B cell (primary cell): Measurements from ENCODE around the gene KRTAP2-4. TPM values are rescaled to one million over a fixed set of nuclear protein-coding genes. Genes with fewer than 3 reads are reported as not detected.
"Not testable (repeated sequence)": the region's sequence is repeated elsewhere in the genome, so short reads cannot be mapped to it uniquely, and the experiment has no call there.

ENCODE experiments used
- ATAC-seq: fragments of 200-7000 bp; cut with Tn5 transposase; one replicate; pipeline ENCODE4 v1.10.0; 2021; ENCODE audit warnings: low read depth, mild to moderate bottlenecking, moderate number of reproducible peaks, moderate library complexity
- CTCF ChIA-PET: fragments of 350-600 bp; sonication (Branson Sonifier 250); formaldehyde crosslinking; loops from one replicate; lab custom pipeline; 2021; ENCODE audit warnings: antibody characterized with exemption, inconsistent platforms; lab: Charles Lee
- POLR2A ChIA-PET: fragments of 350-600 bp; sonication (Branson Sonifier 250); formaldehyde crosslinking; loops from one replicate; lab custom pipeline; 2021; ENCODE audit warnings: antibody characterized with exemption; lab: Charles Lee
- DNase-seq: peaks from one replicate; pipeline ENCODE4 v3.0.0; 2013
- H2AFZ ChIP-seq: 2 replicates; pipeline ENCODE4 v1.6.1; 2012; ENCODE audit warnings: mild to moderate bottlenecking, low read depth, low read length; ENCODE audit not compliant: insufficient read depth, poor library complexity, severe bottlenecking
- H3K27ac ChIP-seq, 2 donors: 1 replicate in 1 of 2; 2 replicates in 1 of 2; pipeline ENCODE4 v1.5.1; 2012 to 2013; ENCODE audit warnings: low read length in 2 of 2, mild to moderate bottlenecking in 2 of 2, moderate library complexity in 1 of 2
- H3K27me3 ChIP-seq, 4 experiments: fragments of 200-600 bp in 1 of 4; sonication (generic) in 1 of 4; replicated peaks in 1 of 4; 1 replicate in 2 of 4; 2 replicates in 2 of 4; pipeline versions ENCODE4 v1.6.1 to v1.7.0; 2013 to 2016; ENCODE audit warnings: low read length in 3 of 4, mild to moderate bottlenecking in 2 of 4, mixed read lengths in 1 of 4, moderate library complexity in 1 of 4; ENCODE audit not compliant: insufficient read depth in 4 of 4, control insufficient read depth in 3 of 4; ENCODE audit errors: control extremely low read depth in 1 of 4
- H3K36me3 ChIP-seq, 2 experiments: replicated peaks in 1 of 2; 1 replicate in 1 of 2; 2 replicates in 1 of 2; pipeline versions ENCODE4 v1.6.1 to v1.7.1; 2013; ENCODE audit warnings: low read length in 1 of 2; ENCODE audit not compliant: insufficient read depth in 2 of 2, control insufficient read depth in 1 of 2; ENCODE audit errors: control extremely low read depth in 1 of 2, extremely low read depth in 1 of 2
- H3K4me1 ChIP-seq, 2 donors: fragments of 200-600 bp in 1 of 2; sonication (generic) in 1 of 2; 1 replicate in 1 of 2; 2 replicates in 1 of 2; pipeline versions ENCODE4 v1.5.1 to v1.6.1; 2013 to 2017; ENCODE audit warnings: low read length in 2 of 2; ENCODE audit not compliant: control insufficient read depth in 2 of 2, insufficient read depth in 2 of 2
- H3K4me2 ChIP-seq: replicated peaks from 2 replicates; pipeline ENCODE3; 2012; ENCODE audit warnings: mild to moderate bottlenecking, low read depth, low read length; ENCODE audit not compliant: poor library complexity, severe bottlenecking
- H3K4me3 ChIP-seq, 5 experiments: fragments of 200-600 bp in 1 of 5; sonication (generic) in 1 of 5; 1 replicate in 3 of 5; 2 replicates in 2 of 5; pipeline versions ENCODE4 v1.5.1 to v1.7.0; 2011 to 2016; ENCODE audit warnings: low read length in 4 of 5, mild to moderate bottlenecking in 4 of 5, low read depth in 2 of 5, control low read depth in 1 of 5, moderate library complexity in 1 of 5; ENCODE audit not compliant: insufficient read depth in 1 of 5; ENCODE audit errors: control extremely low read depth in 1 of 5, extremely low read depth in 1 of 5
- H3K79me2 ChIP-seq: fragments of 200-600 bp; sonication (generic); one replicate; pipeline ENCODE4 v1.6.0; 2016; ENCODE audit warnings: low read length; ENCODE audit not compliant: control insufficient read depth, insufficient read depth
- H3K9ac ChIP-seq: fragments of 200-600 bp; sonication (generic); 2 replicates; pipeline ENCODE4 v1.6.1; 2017; ENCODE audit warnings: mild to moderate bottlenecking, low read length, moderate library complexity
- H3K9me3 ChIP-seq, 3 donors: one replicate each; pipeline versions ENCODE4 v1.6.1 to v1.7.1; 2013; ENCODE audit warnings: low read length in 2 of 3; ENCODE audit not compliant: control insufficient read depth in 2 of 3, insufficient read depth in 1 of 3; ENCODE audit errors: control extremely low read depth in 1 of 3
- H4K20me1 ChIP-seq: 2 replicates; pipeline ENCODE4 v1.6.0; 2012; ENCODE audit warnings: mild to moderate bottlenecking, low read length; ENCODE audit not compliant: insufficient read depth, control insufficient read depth, poor library complexity, severe bottlenecking
- H3K27ac Mint-ChIP-seq: one replicate; pipeline ENCODE4 v1.8.0; 2021; ENCODE audit warnings: mixed read lengths
- H3K27me3 Mint-ChIP-seq: one replicate; pipeline ENCODE4 v1.8.0; 2021; ENCODE audit warnings: mixed read lengths
- H3K4me1 Mint-ChIP-seq: one replicate; pipeline ENCODE4 v1.8.0; 2021; ENCODE audit warnings: mixed read lengths
- H3K4me3 Mint-ChIP-seq: one replicate; pipeline ENCODE4 v1.8.0; 2021; ENCODE audit warnings: mixed read lengths
- H3K9me3 Mint-ChIP-seq: one replicate; pipeline ENCODE4 v1.8.0; 2022; ENCODE audit warnings: mixed read lengths; ENCODE audit not compliant: insufficient read depth
- EZH2 ChIP-seq: IDR thresholded peaks from 2 replicates; pipeline ENCODE4 v1.6.1; 2012; ENCODE audit warnings: borderline replicate concordance, low read depth, mild to moderate bottlenecking, moderate library complexity, low read length; ENCODE audit not compliant: insufficient read depth, poor library complexity, severe bottlenecking
- WGBS: methylation state at CpG from one replicate; pipeline ENCODE4 v1.1.5; 2013; ENCODE audit warnings: missing lambda C conversion rate; ENCODE audit not compliant: insufficient coverage; 5-methylcytosine and 5-hydroxymethylcytosine counted together
- intact Hi-C: fragments of 100-400 bp; cut with micrococcal nuclease; formaldehyde crosslinking; loops from one replicate; pipeline ENCODE4 v1.10.0; 2022
- polyA plus RNA-seq: library from polyadenylated mRNA; depleted of rRNA; stranded (reverse); fragments of >200 nt; gene quantifications from 2 replicates; pipeline ENCODE4 v1.2.3, GENCODE V29; 2012
- total RNA-seq, 2 donors: library from RNA; stranded (reverse); fragments of 120-200 nt in 1 of 2; gene quantifications; 1 replicate in 1 of 2; 2 replicates in 1 of 2; pipeline versions ENCODE4 v1.2.3 to v1.2.4, GENCODE V29; 2013 to 2022
- TF ChIP-seq, protein P1 (sequence below): fragments of 200-600 bp; IDR thresholded peaks from one replicate; pipeline ENCODE4 v1.8.0; 2022; ENCODE audit warnings: antibody characterized with exemption, mild to moderate bottlenecking

The KRTAP2-4 gene
- total and polyA plus RNA-seq, 2 donors (not counting 1 experiment from before 2014, with no cell fraction given), result not detected

GRCh38 chr17:41059276-41060051 lies 6.2 kb downstream of the KRTAP2-4 start:
- H3K27ac ChIP-seq, ATAC-seq, H3K36me3 ChIP-seq, DNase-seq, H3K4me3 ChIP-seq, H3K4me2 ChIP-seq, H3K9me3 ChIP-seq, H3K27me3 ChIP-seq, POLR2A ChIA-PET, H3K4me1 ChIP-seq, H3K4me1 Mint-ChIP-seq, H3K9ac ChIP-seq, intact Hi-C loops, H3K27ac Mint-ChIP-seq, H3K9me3 Mint-ChIP-seq, H3K79me2 ChIP-seq, H2AFZ ChIP-seq, H4K20me1 ChIP-seq, H3K4me3 Mint-ChIP-seq, CTCF ChIA-PET: not testable (repeated sequence)
- WGBS, result 71% methylated on average over 7 of the region's 31 CpGs
- H3K27me3 Mint-ChIP-seq, result peaks cover 57% of the 10 kb centered on the region

DNA sequence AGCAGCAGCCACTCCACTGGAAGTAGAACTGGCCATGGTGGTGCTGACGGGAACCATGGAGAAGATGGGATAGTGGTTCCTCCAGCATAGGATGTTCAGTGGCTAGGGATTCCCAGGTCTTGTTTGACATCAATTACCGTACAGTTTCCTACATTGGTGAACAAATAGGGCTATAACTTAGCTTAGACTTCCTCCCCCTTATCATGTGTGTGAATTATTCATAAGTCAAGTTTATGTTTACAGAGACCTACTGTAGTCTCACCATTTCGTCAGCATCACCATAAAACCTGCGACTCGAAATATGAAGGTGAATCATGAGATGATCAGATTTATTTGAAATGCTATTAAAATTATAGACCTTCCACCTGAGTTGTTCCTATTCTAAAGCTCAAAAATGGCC lies 6.9 kb downstream of the KRTAP2-4 start:
- ATAC-seq, result no peak
- Mint-ChIP-seq H3K4me3 (no peak overlapping the region), H3K4me1 (no peaks in the 10 kb centered on the region), H3K27me3 (peaks cover 57% of the 10 kb centered on the region), H3K9me3 (no peaks in the 10 kb centered on the region), H3K27ac (no peak overlapping the region)
- H3K9ac ChIP-seq, result no peak overlapping the region
- no peak for DNase-seq
- peaks cover 0 to 6% (median 1%) of the 10 kb centered on the region in 4 experiments for H3K27me3 ChIP-seq
- no peak overlapping the region for H2AFZ ChIP-seq
- H3K79me2 ChIP-seq, result no peaks in the 10 kb centered on the region
- no peaks in the 10 kb centered on the region for H3K4me1 ChIP-seq
- ChIA-PET CTCF (no interaction called here), POLR2A (no interaction called here)
- H3K27ac ChIP-seq, result no peak overlapping the region
- no peaks in the 10 kb centered on the region for H3K36me3 ChIP-seq
- WGBS, result no CpG with 5 or more reads among the region's 5 CpGs
- peaks cover 0 to 2% (median 1%) of the 10 kb centered on the region in 3 donors for H3K9me3 ChIP-seq
- intact Hi-C loops, result no loop called here
- no peaks in the 10 kb centered on the region for H4K20me1 ChIP-seq
- no peak for TF ChIP-seq EZH2
- TF ChIP-seq, protein P1, sequence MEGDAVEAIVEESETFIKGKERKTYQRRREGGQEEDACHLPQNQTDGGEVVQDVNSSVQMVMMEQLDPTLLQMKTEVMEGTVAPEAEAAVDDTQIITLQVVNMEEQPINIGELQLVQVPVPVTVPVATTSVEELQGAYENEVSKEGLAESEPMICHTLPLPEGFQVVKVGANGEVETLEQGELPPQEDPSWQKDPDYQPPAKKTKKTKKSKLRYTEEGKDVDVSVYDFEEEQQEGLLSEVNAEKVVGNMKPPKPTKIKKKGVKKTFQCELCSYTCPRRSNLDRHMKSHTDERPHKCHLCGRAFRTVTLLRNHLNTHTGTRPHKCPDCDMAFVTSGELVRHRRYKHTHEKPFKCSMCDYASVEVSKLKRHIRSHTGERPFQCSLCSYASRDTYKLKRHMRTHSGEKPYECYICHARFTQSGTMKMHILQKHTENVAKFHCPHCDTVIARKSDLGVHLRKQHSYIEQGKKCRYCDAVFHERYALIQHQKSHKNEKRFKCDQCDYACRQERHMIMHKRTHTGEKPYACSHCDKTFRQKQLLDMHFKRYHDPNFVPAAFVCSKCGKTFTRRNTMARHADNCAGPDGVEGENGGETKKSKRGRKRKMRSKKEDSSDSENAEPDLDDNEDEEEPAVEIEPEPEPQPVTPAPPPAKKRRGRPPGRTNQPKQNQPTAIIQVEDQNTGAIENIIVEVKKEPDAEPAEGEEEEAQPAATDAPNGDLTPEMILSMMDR, result no peak
- no peak overlapping the region for H3K4me2 ChIP-seq
- H3K4me3 ChIP-seq, result no peak overlapping the region
